NCI-H1694 treated with DMSO at 0.1 percent for 48 hours (cell line): ENCODE data around the gene TMED7.
"Not testable (repeated sequence)": the region's sequence is repeated elsewhere in the genome, so short reads cannot be mapped to it uniquely, and the experiment has no call there.

Source experiments
- DNase-seq: peaks from one replicate; lab custom pipeline; 2025; lab: John Stamatoyannopoulos, UW

Gene TMED7

GRCh38 chr5:115625579-115626444, at the start of gene TMED7:
Gene TMED7, minus strand, starts transcription at chr5:115626036. Its CDS starts 244 bp downstream, at chr5:115625792.
- DNase-seq = peak; percentile 90

DNA sequence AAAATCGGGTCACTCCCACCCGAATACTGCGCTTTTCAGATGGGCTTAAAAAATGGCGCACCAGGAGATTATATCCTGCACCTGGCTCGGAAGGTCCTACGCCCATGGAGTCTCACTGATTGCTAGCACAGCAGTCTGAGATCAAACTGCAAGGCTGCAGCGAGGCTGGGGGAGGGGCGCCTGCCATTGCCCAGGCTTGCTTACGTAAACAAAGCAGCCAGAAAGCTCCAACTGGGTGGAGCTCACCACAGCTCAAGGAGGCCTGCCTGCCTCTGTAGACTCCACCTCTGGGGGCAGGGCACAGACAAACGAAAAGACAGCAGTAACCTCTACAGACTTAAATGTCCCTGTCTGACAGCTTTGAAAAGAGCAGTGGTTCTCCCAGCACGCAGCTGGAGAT, 48.9 kb upstream of the TMED7 start:
- not testable (repeated sequence) for DNase-seq

GRCh38 chr5:115673596-115673995, 47.8 kb upstream of the TMED7 start:
- DNase-seq = no peak

- DNase-seq = no peak
Measured at GRCh38 chr5:115671939-115672338, 46.1 kb upstream of the TMED7 start.

DNA sequence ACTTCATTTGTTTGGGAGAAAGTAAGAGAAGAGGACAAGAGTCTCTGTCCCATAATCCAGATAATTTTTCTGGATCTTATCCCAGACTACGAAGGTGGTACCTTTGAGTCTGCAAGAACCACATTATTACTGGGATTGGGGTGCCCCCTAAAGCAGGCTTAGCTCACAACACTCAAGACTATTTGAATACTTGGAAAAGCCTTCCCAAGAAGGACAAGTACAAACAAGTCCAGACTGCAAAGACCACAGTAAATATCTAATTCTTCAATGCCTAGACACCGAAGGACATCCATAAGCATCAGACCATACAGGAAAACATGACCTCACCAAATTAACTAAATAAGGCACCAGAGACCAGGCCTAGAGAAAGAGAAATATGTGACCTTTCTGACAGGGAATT, 40.2 kb upstream of the TMED7 start:
- no peak for DNase-seq

DNA sequence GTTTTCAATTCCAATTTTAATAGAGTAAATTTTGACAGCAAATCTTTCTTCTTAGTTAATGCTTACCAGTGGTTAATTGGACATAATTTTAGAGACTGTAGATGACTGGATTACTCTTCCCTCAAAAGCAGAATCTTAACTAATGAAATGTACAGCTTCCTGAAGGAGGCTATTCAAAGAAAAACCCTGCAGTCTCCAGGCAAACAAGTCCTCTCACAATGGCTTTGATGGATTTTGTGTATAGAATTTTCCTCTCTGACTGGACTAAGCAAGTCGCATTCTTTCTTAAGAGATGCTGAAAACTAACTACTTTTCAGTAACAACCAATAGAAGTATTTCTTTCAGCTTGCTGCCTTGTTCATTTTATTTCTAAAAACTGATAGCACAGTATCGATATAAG, 35.7 kb upstream of the TMED7 start:
- no peak for DNase-seq

GRCh38 chr5:115661101-115661500, 35.3 kb upstream of the TMED7 start:
- DNase-seq = no peak

- no peak for DNase-seq
Measured at GRCh38 chr5:115657881-115658233, 32.0 kb upstream of the TMED7 start.

GRCh38 chr5:115657125-115657880, 31.5 kb upstream of the TMED7 start:
- no peak for DNase-seq

DNA sequence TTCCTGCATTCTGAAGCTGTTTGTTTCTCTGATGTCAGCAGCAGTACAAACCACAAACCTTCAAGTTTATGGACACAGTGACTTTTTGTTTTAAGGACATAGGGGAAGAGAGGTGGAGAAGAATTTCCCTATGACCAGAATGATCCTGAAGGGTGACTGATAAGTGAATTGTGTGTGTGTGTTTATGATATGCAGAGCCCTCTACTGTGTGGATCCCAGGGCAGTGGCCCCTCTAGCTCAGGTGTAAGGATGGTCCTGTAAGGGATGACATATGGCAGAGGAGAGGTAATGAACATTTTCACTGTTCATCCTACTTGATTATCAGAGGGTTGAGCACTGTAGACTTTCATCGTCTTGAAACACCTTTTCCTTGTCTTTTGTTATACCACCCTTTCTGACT, 30.6 kb upstream of the TMED7 start:
- no peak for DNase-seq

- no peak for DNase-seq
Measured at GRCh38 chr5:115655994-115656393, 30.2 kb upstream of the TMED7 start.

DNA sequence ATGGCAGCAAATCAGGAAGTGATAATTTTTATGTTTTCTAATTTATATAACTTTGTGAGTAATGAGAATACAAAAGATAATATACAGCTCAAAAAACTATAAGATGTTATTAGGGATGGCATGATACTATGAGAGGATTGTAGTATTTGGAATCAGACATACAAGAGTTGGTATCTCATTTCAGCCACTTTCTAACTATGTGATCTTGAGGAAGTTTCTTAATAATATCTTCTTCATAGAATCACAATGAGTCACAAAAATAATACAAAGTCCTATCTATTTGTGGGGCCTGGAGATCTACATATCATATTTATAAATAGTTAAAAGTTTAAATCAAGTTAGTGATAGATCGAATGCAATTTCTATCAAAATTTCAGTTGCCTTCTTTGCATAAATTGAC, 23.7 kb upstream of the TMED7 start:
- no peak for DNase-seq

GRCh38 chr5:115648056-115648455, 22.2 kb upstream of the TMED7 start:
- DNase-seq = no peak

DNA sequence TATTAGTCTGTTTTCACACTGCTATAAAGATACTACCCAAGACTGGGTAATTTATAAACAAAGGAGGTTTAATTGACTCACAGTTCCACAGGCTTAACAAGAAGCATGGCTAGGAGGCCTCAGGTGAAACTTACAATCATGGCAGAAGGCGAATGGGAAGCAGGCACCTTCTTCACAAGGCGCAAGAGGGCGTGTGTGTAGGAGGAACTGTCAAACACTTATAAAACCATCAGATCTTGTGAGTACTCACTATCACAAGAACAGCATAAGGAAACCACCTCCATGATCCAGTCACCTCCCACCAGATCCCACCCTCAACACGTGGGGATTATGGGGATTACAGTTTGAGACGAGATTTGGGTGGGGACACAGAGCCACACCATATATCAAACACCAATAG, 19.6 kb upstream of the TMED7 start:
- DNase-seq = not testable (repeated sequence)

- peak; percentile 33 for DNase-seq
Measured at GRCh38 chr5:115644046-115644445, 18.2 kb upstream of the TMED7 start.

DNA sequence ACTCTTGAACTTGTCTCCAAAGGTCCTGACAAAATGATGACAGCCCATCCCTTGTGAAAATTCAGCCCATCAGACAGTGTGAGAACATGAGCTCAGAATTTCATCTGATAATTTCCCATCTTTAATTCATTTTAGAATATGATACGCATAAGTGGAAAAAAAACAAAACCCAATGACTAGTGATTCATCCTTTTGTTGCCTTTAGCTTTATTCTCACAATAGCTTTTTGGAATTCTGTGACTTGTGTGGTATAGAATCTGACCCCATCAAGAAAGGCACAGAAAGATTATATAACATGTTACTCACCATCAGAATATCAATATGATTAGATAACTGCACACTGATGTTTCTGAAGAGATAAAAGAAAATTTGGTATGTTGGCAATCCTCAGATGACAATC, 16.1 kb upstream of the TMED7 start:
- DNase-seq = no peak

GRCh38 chr5:115640274-115640673, 14.4 kb upstream of the TMED7 start:
- DNase-seq = no peak

GRCh38 chr5:115639377-115639776, 13.5 kb upstream of the TMED7 start:
- DNase-seq = no peak

DNA sequence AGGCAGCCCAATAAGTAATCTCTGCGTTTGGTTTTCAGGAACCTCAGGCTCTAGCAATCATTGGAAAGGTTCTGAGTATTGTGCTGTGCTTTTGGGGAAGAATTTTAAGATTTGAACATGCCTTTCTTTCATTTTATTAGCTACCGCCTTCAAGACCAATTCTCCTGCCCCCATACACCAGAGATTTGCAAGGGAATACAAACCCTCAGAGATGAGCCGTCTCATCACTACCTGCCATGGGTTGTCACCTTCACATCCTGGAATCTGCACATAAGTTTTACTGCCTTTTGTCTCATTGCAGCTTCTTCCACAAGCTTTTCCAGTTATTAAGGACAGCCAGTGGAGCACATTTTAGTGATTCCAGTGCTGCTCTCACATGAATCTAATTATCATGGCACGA, 11.7 kb upstream of the TMED7 start:
- DNase-seq = no peak

DNA sequence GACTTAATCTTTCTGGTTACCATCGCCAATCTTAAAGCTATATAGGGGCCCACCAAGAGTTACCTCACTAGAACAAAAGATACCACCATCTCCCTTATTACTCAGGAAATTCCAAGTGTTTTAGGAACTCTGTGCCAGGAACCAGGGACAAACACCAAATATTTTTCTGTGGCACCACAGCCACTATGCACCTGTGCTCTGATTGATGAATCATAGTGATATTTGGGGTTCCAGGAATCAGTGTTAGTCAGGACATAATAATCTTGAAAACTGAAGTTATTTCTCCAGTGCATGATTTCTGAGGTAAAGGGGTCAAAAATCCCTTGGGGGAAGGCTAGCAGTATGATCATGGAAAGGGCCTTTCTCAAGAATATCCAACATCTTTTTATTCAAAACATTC, 10.2 kb upstream of the TMED7 start:
- DNase-seq = no peak

GRCh38 chr5:115634343-115635132, 8.7 kb upstream of the TMED7 start:
- DNase-seq = peak; percentile 47

DNA sequence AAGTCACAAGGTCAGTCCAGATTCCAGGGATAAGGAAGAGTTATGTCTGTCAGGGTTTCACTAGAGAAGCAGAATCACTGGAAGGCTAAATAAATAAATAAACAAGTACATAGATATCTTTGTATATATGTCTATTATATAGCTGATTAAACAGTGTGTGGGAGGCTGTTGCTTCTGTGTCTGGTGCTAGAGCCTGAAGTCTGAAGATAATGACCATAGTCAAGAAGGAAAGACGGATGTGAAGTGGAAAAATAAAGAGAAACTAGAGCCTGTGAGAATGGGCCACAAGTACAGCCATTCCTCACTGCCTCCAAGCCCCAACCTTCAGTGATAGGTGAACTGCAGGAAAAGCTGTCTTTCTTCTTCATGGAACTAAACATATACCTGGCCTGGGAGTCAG, 4.1 kb upstream of the TMED7 start:
- DNase-seq = no peak
